Measurements from ENCODE around the gene COL9A2.

Gene COL9A2

DNA sequence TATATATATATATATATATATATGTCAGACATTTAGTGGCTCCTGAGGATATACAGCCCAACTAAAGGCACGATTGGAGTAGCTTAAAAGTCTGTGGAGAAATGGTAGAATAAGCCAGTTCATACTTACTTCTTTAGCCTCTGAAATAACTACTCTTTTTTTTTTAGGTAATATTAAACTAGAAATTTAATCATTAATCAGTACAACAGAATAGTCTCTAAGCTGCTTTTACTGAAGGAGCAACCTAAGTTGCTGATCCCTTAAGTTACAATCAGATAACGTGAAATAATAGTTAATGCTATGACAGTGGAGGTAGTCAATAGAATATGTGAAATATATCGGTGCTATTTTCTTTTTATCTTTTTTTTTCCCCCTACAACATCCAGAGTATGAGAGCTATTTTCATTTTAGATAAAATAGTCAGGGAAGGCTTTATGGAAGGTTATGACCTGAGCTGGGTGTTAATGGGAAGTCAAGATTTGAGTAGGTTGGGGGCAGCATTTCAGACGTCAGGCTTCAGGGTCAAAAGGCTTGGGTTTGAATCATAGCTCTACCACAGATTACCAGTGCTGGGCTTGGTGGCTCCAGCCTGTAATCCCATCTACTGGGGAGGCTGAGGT is 43.4 kb downstream of the COL9A2 start:
- Histone ChIP-seq H3K4me3 (ENCODE audit: low read depth, low read length) (no peak overlapping the region), H3K27ac (no peak overlapping the region), H3K27me3 (replicated peaks) (no peaks in the 10 kb centered on the region), H3K36me3 (replicated peaks) (peaks cover 51% of the 10 kb centered on the region)
- in situ Hi-C loops (cut with HindIII; ENCODE audit: low pct_ligation_motif_present, low sequenced_read_pairs) = no loop called here
- DNase-seq = no peak
- TF ChIP-seq, protein P1, sequence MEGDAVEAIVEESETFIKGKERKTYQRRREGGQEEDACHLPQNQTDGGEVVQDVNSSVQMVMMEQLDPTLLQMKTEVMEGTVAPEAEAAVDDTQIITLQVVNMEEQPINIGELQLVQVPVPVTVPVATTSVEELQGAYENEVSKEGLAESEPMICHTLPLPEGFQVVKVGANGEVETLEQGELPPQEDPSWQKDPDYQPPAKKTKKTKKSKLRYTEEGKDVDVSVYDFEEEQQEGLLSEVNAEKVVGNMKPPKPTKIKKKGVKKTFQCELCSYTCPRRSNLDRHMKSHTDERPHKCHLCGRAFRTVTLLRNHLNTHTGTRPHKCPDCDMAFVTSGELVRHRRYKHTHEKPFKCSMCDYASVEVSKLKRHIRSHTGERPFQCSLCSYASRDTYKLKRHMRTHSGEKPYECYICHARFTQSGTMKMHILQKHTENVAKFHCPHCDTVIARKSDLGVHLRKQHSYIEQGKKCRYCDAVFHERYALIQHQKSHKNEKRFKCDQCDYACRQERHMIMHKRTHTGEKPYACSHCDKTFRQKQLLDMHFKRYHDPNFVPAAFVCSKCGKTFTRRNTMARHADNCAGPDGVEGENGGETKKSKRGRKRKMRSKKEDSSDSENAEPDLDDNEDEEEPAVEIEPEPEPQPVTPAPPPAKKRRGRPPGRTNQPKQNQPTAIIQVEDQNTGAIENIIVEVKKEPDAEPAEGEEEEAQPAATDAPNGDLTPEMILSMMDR (IDR thresholded peaks at IDR 0.05; ENCODE audit: low read depth, low read length, missing control alignments) = no peak

DNA sequence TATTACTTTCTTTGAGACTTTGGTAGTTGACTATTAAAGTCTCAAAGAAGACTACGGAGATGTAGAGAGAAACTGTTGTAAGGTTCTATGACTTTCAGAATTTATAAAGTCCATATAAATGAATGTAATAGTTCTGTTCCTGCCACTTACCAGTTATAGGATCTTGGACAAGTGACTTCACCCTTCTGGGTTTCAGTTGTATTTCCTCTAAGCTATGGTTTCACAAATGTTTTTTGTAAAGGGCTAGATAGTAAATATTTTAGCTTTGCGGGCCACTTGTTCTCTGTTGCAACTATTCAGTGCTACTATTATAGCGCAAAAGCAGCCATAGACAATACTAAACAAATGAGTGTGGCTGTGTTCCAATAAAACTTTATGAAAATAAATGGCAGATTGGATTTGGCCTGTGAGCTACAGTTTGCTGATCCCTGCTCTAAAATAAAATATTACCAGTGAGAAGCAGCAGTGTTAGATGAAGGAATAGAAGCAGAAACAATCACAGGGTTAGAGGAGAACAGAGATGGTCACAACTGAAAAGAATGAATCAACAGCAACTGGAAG is 44.4 kb downstream of the COL9A2 start:
- Histone ChIP-seq H3K27me3 (replicated peaks) (no peaks in the 10 kb centered on the region), H3K4me3 (ENCODE audit: low read depth, low read length) (no peak overlapping the region), H3K27ac (no peak overlapping the region), H3K36me3 (replicated peaks) (peaks cover 56% of the 10 kb centered on the region)
- no peak for DNase-seq
- TF ChIP-seq, protein P1 (IDR thresholded peaks at IDR 0.05; ENCODE audit: low read depth, low read length, missing control alignments) = no peak
- in situ Hi-C loops (cut with HindIII; ENCODE audit: low pct_ligation_motif_present, low sequenced_read_pairs) = no loop called here

DNA sequence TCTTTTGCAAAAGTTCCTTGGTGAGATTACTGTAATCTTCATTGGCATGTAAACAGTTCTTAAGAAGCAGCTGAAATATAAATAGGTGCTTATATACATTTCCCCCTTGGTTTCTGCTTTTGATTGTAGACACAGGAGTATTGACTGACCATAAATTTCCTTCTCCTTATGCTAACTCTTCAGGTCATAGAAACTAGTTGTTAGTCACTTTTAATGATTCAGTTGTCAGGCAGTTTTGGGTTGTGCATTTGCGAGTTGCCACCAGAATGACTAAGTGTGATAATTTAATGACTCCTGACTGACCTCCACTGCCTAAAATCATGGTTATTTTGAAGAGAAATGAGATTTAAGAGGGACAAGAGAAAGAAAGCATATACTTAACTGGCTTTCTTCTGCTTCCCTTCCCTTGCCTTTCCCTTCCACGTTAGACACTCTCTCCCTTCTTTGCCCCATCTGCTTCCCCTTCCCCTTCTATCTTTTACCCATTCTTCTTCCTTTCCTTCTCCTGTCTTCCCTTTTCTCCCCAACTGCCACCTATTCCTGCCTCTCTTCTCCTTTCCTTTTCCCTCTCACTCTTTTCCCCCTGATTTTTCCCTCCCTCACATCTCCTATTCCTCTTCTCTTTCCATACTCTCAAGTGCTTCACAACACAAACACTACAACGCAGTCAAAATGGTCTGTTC is 46.8 kb downstream of the COL9A2 start:
- DNase-seq = no peak
- TF ChIP-seq, protein P1 (IDR thresholded peaks at IDR 0.05; ENCODE audit: low read depth, low read length, missing control alignments) = no peak
- no peak overlapping the region for H3K4me3 ChIP-seq (ENCODE audit: low read depth, low read length)
- no peaks in the 10 kb centered on the region for H3K27me3 ChIP-seq (replicated peaks)
- peaks cover 54% of the 10 kb centered on the region for H3K36me3 ChIP-seq (replicated peaks)
- in situ Hi-C loops (cut with HindIII; ENCODE audit: low pct_ligation_motif_present, low sequenced_read_pairs) = no loop called here
- no peak overlapping the region for H3K27ac ChIP-seq

GRCh38 chr1:40268211-40268610 is 48.9 kb downstream of the COL9A2 start:
- Histone ChIP-seq H3K36me3 (replicated peaks) (peaks cover 51% of the 10 kb centered on the region), H3K4me3 (ENCODE audit: low read depth, low read length) (no peak overlapping the region), H3K27ac (peak overlapping the region; percentile 69), H3K27me3 (replicated peaks) (no peaks in the 10 kb centered on the region)
- TF ChIP-seq, protein P1 (IDR thresholded peaks at IDR 0.05; ENCODE audit: low read depth, low read length, missing control alignments) = no peak
- DNase-seq = no peak
- in situ Hi-C loops (cut with HindIII; ENCODE audit: low pct_ligation_motif_present, low sequenced_read_pairs) = no loop called here

GRCh38 chr1:40267767-40268187 is 49.3 kb downstream of the COL9A2 start:
- H3K27me3 ChIP-seq (replicated peaks) = no peaks in the 10 kb centered on the region
- TF ChIP-seq, protein P1 (IDR thresholded peaks at IDR 0.05; ENCODE audit: low read depth, low read length, missing control alignments) = no peak
- peaks cover 49% of the 10 kb centered on the region for H3K36me3 ChIP-seq (replicated peaks)
- in situ Hi-C loops (cut with HindIII; ENCODE audit: low pct_ligation_motif_present, low sequenced_read_pairs) = no loop called here
- peak overlapping the region; percentile 69 for H3K27ac ChIP-seq
- DNase-seq = peak; percentile 90
- H3K4me3 ChIP-seq (ENCODE audit: low read depth, low read length) = no peak overlapping the region
